GM18868 (cell line): ENCODE data around the gene ATP1A4.
"Not testable (repeated sequence)": the region's sequence is repeated elsewhere in the genome, so short reads cannot be mapped to it uniquely, and the experiment has no call there.

Experiments used
- ATAC-seq: cut with Tn5 transposase; IDR thresholded peaks from one replicate; pipeline ENCODE4 v1.9.1; 2021; ENCODE audit warnings: mild to moderate bottlenecking, moderate library complexity; ENCODE audit not compliant: unreplicated experiment

ATP1A4 gene

GRCh38 chr1:160122978-160123495, 28.4 kb upstream of the ATP1A4 start:
- ATAC-seq = no peak

- ATAC-seq = no peak
Observed at GRCh38 chr1:160123726-160124125, 27.7 kb upstream of the ATP1A4 start.

DNA sequence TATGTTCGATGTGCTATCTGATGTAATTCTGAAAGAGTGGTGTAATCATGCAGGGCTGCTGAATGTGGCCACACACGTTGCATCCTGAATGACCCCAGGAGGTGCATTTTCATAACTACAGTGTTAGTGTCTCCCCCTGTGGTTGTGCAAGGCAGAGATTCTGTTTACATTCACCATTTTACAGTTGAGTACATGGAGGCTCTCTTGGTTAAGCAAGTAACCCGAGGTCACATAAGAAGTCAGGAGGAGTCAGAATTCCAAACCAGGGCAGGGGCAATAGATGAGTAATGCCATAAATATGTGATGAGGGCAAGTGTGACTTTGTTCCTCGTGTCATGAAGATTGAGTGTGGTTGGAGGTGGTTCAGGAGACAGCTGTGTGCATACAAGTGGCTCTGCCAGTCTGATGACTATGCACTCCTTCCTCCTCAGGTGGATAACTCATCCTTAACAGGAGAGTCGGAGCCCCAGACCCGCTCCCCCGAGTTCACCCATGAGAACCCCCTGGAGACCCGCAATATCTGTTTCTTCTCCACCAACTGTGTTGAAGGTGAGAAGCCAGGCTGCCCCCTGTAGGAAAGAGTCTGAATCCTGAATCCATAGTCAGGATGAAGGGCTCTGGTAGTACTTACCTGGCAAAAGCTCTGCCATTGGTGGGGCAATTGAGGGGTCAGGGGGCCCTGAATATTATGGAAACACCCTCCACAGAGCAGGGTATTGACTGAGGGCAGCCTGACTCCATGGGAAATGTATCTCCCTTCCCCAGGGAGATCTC, 26.5 kb upstream of the ATP1A4 start:
- ATAC-seq = no peak

GRCh38 chr1:160125746-160126145, 25.7 kb upstream of the ATP1A4 start:
- ATAC-seq = no peak

- not testable (repeated sequence) for ATAC-seq
Observed at GRCh38 chr1:160126342-160126741, 25.1 kb upstream of the ATP1A4 start.

- no peak for ATAC-seq
Observed at GRCh38 chr1:160127381-160127780, 24.0 kb upstream of the ATP1A4 start.

DNA sequence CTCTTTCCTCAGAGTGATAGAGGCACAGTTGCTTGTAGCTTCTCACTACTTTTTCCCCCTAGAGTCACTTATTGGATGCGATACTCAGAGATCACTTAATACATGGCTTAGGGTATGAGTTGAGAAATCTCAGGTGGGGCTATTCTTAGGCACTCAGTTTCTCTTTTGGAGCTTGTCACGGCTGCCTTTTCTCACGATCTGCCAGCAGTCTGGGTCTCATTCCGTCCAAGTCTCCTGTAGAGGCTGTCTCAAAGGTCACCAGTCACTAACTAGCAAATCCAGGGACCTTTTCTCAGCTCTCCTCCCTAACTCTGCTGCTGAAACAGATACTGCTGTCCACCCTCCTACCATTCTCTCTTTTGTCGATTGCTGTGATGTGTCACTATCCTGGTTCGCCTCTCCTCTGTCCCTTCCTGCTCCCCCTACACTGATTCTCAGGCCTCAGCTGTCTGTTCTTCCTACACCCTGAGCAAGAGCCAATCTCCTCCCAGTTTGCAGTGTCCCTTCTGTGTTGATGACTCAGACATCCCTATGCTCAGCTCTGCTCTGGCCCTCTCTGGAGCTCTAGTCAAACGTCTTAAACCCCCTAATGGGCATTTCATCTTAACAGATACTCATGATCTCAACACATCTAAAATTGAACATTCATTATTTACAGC, 23.4 kb upstream of the ATP1A4 start:
- ATAC-seq = no peak

- no peak for ATAC-seq
Observed at GRCh38 chr1:160128636-160129035, 22.8 kb upstream of the ATP1A4 start.

DNA sequence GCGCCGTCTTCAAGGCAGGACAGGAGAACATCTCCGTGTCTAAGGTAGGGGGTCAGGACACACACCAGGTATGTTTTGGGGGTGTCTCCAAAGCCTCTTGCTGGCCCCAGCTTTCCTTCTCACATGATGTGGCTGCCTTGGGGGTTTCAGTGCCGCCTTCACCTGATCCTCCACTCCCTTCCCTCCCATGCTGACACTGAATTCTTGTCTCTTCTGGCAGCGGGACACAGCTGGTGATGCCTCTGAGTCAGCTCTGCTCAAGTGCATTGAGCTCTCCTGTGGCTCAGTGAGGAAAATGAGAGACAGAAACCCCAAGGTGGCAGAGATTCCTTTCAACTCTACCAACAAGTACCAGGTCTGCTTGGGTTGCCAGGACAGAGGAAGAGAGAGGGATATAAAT, 22.4 kb upstream of the ATP1A4 start:
- no peak for ATAC-seq

DNA sequence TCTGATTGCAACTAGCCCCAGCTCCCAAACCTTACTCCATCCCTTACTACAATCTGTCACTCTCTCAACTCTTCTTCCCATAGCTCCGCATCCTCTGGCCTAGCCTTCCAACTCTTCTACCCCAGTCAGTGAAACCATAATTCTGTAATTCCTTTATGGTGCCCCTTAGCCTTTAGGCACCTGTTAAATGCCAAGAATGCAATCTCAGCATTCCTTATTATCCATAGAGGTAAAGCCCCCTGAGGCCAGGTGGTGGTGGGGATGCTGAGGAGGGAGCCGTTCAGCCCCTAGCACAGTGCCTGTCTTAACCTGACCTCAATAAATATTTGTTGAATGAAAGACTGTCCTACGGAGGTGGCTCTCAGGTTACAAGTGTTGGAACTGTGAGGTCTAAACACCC, 21.8 kb upstream of the ATP1A4 start:
- no peak for ATAC-seq

DNA sequence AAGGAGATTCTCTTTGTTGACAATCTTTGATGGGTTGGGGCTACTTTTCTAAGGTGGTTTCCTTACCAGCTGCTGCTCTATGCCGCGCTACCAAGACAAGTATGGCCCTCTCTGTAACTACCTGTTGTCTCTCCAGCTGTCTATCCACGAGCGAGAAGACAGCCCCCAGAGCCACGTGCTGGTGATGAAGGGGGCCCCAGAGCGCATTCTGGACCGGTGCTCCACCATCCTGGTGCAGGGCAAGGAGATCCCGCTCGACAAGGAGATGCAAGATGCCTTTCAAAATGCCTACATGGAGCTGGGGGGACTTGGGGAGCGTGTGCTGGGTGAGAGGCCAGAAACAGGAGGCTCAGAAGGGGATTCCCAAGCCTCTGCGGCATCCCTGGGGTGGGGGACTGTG, 21.4 kb upstream of the ATP1A4 start:
- ATAC-seq = no peak

DNA sequence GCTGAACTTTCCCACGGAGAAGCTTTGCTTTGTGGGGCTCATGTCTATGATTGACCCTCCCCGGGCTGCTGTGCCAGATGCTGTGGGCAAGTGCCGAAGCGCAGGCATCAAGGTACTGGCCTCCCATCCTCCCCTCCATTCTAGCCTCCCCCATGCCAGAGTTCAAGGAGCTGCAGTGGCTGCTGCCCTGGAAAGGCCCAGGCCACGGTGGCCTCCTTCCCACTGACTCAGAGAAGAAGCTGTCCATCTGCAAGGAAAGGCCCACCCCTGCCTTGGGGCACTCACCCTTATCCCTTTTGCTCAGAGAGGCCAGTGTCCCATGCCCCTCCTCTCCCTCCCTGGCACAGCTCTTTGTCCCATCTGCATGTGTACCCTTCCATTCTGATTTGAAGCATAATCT, 20.9 kb upstream of the ATP1A4 start:
- no peak for ATAC-seq

DNA sequence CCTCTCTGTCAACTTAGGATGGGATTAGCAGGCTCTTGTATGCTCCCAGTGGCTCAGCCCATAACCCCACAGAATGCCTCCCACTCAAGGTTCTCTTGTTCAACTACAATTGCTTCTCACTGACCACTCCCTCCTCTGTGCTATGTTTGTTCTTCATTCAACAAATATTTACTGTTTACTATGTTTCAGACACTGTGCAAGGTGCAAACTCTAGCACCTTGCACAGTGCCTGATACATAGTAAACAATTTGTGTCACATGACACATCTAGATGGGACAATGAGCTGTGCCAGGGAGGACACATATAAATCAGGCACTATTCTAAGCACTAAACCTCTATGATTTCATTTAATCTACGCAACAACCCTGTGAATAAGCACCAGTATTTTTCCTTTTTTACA, 20.5 kb upstream of the ATP1A4 start:
- ATAC-seq = no peak

DNA sequence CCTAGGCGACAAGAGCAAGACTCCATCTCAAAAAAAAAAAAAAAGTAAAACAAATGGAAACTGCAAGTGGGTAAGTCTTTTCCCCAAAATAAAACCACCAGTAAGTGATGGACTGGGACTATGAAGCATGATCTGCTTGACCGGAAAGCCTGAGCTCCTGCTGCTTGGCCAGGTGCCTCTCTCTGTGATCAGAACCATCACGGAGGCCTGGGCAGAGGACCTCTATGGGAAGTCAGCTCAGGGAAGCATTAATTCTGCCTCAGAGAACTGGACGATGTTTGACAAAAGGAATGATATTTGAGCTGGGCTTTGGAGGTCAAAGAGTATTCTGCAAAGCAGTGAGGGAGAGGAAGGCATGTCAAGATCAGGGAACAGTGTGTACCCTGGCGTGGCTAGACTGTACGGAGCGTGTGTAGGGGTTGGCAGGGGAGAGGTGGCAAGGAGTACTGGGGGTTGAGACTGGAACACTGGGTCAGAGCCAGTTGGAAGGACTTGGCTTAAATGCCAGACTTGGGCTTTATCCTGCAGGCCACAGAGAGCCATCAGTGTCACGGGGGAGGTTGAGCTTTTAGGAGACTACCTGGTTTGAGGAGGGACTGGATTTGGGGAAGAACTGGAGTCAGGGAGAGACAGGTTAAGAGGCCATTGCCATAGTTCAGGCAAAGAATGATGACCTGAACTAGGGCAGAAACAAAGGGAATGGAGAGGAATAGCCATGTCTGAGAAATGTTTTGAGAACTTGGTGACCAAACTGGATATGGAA, 19.4 kb upstream of the ATP1A4 start:
- ATAC-seq = no peak

- no peak for ATAC-seq
Observed at GRCh38 chr1:160133990-160134770, 17.2 kb upstream of the ATP1A4 start.

DNA sequence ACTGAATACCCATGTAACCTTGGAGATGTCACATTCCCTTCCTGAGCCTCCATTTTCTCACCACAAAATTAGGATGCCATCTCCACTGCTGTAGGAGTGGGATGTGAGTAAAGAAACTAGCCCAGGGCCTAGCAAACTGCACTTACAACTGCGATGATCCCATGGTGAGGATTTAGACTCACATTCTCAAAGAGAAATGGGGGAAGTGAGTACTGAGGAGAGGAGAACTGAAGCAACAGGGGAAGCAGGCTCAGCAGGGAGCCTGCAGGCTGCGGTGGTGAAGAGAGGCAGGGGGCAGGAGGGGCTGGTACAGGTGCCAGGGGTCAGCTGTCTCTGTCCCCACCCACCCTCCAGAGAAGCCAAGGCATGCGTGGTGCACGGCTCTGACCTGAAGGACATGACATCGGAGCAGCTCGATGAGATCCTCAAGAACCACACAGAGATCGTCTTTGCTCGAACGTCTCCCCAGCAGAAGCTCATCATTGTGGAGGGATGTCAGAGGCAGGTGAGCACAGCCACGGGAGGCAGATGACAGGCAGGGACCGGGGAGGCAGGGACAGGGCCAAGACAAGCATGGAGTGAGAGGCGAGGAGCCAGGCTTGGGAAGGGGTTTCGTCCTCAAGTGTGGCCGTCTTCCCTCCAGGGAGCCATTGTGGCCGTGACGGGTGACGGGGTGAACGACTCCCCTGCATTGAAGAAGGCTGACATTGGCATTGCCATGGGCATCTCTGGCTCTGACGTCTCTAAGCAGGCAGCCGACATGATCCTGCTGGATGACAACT, 16.4 kb upstream of the ATP1A4 start:
- ATAC-seq = no peak

DNA sequence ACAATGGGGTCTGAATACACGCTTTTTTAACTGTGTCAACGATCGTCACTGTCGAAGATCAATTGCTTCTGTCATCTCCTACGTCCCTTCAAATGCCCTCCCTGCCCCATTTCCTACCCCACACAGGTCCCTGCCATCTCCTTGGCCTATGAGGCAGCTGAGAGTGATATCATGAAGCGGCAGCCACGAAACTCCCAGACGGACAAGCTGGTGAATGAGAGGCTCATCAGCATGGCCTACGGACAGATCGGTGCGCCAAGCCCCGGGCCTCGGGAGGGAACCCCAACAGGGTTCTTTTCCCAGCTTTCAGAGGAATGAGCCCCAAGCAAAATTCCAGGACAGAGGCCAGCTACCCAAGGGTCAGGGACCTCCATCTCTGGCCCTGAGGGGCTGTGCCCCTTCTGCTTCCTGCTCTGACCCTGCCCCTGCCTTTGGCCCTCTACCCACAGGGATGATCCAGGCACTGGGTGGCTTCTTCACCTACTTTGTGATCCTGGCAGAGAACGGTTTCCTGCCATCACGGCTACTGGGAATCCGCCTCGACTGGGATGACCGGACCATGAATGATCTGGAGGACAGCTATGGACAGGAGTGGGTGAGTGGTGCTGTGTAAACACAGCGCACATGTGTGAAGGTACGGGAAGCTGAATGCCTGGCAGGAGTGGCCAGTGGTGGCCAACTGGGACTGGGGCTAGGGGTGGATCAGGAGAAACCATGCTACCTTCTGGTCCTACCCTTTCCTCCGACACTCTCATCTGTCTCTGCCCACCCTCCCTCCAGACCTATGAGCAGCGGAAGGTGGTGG, 15.1 kb upstream of the ATP1A4 start:
- no peak for ATAC-seq

DNA sequence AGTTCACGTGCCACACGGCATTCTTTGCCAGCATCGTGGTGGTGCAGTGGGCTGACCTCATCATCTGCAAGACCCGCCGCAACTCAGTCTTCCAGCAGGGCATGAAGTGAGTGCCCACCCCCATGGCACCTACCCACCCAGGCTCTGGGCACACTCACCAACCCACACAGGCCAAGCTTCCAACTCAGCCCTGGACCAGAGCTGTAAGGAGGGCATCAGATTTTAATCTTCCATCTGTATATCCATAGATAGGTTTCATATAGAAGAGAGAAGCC, 14.5 kb upstream of the ATP1A4 start:
- ATAC-seq = no peak

DNA sequence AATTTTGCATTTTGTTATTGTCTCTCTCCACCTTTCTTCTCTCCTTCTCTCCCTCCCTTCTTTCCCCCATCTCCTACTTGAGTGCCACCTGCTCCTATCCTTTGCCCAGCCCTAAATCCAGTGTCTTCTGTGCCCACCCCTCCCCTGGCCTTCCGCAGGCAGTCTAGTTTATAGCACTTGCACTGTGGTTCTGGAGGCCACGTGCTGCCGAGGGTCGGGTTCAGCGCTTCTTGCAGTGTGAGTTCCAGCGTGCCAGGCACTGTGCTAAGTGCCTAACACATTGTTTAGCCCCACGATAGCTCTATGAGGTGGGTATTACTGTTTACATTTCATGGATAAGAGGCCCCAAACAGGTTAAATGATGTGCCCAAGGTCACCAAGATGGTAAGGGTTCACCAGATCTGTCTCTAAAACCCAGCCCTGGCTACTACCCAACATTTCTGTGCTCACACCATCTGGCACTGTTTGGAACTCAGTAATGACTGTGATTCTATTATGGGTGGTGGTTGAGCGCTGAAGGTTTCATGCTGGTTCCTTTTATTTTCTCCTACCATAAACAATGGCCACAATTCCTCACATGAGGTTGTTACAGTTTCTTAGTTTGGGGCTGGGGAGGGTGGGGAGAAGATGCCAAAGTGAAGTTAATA, 14.1 kb upstream of the ATP1A4 start:
- no peak for ATAC-seq
